Loucy (cell line): ENCODE measurements around the gene ARHGAP11B.
"Not testable (repeated sequence)": the region's sequence is repeated elsewhere in the genome, so short reads cannot be mapped to it uniquely, and the experiment has no call there.

Source experiments
- EZH2phosphoT487 ChIP-seq: fragments of 200-600 bp; IDR thresholded peaks from 2 replicates; pipeline ENCODE4 v1.6.1; 2018; ENCODE audit warnings: antibody characterized with exemption, mild to moderate bottlenecking, moderate library complexity, borderline replicate concordance
- TF ChIP-seq, protein P1 (sequence below): fragments of 200-600 bp; sonication (generic); conservative IDR thresholded peaks from 2 replicates; pipeline ENCODE4 v1.5.1; 2014; ENCODE audit warnings: mild to moderate bottlenecking, antibody characterized with exemption, low read length

DNA sequence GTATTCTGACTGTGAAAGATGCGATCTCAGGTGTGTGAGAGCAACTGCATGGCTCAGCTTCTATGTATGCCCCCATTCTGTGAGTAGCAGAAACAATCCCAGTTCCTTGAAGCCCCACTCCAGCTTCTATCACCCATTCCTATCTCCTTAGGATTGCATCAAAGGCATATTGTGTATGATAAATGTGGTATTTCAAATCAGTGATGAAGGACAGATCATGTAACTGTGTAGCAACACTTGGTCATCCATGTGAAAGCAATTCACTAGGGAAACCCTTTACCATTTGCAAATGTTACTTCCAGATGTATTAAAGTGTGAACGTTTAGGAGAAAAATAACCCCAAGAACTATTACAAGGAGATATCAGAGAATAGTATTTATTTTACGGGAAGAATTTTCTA lies 55.1 kb downstream of the ARHGAP11B start:
- TF ChIP-seq, protein P1, sequence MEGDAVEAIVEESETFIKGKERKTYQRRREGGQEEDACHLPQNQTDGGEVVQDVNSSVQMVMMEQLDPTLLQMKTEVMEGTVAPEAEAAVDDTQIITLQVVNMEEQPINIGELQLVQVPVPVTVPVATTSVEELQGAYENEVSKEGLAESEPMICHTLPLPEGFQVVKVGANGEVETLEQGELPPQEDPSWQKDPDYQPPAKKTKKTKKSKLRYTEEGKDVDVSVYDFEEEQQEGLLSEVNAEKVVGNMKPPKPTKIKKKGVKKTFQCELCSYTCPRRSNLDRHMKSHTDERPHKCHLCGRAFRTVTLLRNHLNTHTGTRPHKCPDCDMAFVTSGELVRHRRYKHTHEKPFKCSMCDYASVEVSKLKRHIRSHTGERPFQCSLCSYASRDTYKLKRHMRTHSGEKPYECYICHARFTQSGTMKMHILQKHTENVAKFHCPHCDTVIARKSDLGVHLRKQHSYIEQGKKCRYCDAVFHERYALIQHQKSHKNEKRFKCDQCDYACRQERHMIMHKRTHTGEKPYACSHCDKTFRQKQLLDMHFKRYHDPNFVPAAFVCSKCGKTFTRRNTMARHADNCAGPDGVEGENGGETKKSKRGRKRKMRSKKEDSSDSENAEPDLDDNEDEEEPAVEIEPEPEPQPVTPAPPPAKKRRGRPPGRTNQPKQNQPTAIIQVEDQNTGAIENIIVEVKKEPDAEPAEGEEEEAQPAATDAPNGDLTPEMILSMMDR, result not testable (repeated sequence)
- TF ChIP-seq EZH2phosphoT487, result not testable (repeated sequence)
